ENCODE measurements around the gene PRM1.

- TF ChIP-seq, protein P1, sequence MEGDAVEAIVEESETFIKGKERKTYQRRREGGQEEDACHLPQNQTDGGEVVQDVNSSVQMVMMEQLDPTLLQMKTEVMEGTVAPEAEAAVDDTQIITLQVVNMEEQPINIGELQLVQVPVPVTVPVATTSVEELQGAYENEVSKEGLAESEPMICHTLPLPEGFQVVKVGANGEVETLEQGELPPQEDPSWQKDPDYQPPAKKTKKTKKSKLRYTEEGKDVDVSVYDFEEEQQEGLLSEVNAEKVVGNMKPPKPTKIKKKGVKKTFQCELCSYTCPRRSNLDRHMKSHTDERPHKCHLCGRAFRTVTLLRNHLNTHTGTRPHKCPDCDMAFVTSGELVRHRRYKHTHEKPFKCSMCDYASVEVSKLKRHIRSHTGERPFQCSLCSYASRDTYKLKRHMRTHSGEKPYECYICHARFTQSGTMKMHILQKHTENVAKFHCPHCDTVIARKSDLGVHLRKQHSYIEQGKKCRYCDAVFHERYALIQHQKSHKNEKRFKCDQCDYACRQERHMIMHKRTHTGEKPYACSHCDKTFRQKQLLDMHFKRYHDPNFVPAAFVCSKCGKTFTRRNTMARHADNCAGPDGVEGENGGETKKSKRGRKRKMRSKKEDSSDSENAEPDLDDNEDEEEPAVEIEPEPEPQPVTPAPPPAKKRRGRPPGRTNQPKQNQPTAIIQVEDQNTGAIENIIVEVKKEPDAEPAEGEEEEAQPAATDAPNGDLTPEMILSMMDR (IDR thresholded peaks at IDR 0.05): no peak
- TF ChIP-seq POLR2AphosphoS5 (IDR thresholded peaks at IDR 0.05; ENCODE audit: low read depth, low read length): no peak
- no peak for TF ChIP-seq REST (IDR thresholded peaks at IDR 0.05; ENCODE audit: insufficient read depth in 1 of 2, low read depth in 2 of 2, low read length in 1 of 2)
- TF ChIP-seq SIN3A (IDR thresholded peaks at IDR 0.05; ENCODE audit: borderline replicate concordance, insufficient read depth, low read depth, low read length): no peak
These were observed 40.5 kb upstream of the PRM1 start for GRCh38 chr16:11321662-11322061.

Measured in Panc1 (cell line).